Left ventricle myocardium superior (tissue), 1 donor: Measurements from ENCODE around the gene FBRSL1. TPM values are rescaled to one million over a fixed set of nuclear protein-coding genes. Genes with fewer than 3 reads are reported as not detected.

Source experiments
- ATAC-seq: fragments of 200-7000 bp; cut with Tn5 transposase; one replicate; pipeline ENCODE4 v1.9.1; 2020; ENCODE audit warnings: mild to moderate bottlenecking, moderate library complexity
- DNase-seq: peaks from one replicate; pipeline ENCODE4 v3.0.0-alpha.2; 2020
- intact Hi-C: fragments of 100-400 bp; cut with micrococcal nuclease; formaldehyde crosslinking; loops from one replicate; pipeline ENCODE4 v1.11.0; 2022
- total RNA-seq: library from RNA; stranded (reverse); fragmentation: NEBNext Ultra II Directional; extraction: Animal tissue kit (Norgen Biotek cat#: 25700); gene quantifications from one replicate; pipeline ENCODE4 v1.2.1, GENCODE V29; 2021
- donor health status: DM: no; HTN: yes; CAD: no; lungs with severe emphysema.

FBRSL1 gene
- total RNA-seq, 1 donor from 2014 or later: 68.0 TPM

DNA sequence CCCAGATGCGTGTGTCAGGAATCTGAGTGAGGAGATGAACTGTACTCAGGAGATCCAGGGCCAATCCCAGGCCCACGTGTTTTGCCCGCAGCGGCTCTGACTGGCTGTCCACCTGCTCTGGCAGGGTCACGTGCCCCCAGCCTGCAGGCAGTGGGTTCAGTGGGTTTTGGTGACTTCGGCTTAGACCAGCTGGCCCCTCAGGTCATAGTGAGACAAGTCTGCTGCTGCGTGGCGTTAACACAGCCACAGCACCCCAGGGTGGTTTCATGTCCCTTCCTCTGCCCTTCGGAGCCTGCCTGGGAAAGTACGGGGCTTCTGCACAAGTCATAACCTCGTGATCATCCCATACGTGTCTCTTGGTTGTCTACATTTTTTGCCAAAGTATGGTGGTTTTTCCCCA, 2.6 kb downstream of the FBRSL1 start:
- intact Hi-C loops: no loop called here
- DNase-seq (peak; percentile 32), ATAC-seq (no peak)

DNA sequence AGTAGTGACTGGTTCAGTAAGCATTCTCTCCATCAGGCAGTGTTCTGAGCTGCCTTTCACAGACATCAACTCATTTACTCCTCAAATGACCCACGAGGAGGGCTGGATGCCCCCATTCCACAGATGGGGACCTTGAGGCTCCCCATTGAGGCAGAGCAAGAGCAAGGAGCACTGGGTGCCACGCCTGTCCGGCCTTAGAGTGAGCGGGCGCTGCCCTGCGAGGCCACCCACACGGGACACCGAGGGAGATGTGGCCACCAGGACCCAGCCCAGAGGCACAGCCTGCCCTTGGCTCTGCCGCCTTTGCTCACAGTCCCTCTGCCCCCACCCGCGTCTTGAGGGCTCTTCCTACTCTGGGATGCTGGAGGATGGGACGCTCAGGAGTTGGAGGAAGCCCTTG, 3.0 kb downstream of the FBRSL1 start:
- intact Hi-C loops: no loop called here
- DNase-seq: no peak
- no peak for ATAC-seq

DNA sequence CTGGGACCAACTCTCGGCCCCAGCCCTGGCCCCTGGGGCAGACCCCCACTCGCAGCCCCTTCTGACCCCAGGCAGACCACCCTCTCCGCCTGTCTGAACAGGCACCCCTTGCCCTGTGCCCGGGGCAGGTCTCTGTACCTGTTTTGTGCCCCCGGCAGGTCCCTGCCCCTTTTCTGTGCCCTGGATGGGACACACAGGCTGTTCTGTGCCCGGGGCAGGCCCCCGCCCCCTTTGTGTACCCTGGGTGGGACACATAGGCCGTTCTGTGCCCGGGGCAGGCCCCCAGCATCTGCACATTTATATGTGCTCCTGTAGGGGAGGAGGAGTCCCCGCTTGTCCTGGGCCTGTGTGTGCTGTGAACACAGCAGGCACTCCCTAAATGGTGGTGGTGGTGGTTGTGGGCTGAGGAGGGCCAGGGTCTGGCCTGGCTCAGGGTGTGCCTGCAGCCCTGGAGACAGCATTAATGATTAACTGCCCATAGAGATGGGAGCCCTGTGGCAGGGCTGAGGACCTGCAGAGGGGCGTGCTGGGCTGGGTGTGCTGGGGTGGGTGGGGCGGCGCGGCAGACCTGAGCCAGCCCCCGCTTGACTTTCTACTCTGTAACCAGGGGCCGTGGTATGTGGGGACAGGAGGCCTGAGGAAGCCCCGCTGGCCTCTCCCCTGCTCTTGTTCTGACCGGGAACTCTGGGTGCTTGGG, 3.7 kb downstream of the FBRSL1 start:
- intact Hi-C loops: no loop called here
- ATAC-seq (no peak), DNase-seq (no peak)

DNA sequence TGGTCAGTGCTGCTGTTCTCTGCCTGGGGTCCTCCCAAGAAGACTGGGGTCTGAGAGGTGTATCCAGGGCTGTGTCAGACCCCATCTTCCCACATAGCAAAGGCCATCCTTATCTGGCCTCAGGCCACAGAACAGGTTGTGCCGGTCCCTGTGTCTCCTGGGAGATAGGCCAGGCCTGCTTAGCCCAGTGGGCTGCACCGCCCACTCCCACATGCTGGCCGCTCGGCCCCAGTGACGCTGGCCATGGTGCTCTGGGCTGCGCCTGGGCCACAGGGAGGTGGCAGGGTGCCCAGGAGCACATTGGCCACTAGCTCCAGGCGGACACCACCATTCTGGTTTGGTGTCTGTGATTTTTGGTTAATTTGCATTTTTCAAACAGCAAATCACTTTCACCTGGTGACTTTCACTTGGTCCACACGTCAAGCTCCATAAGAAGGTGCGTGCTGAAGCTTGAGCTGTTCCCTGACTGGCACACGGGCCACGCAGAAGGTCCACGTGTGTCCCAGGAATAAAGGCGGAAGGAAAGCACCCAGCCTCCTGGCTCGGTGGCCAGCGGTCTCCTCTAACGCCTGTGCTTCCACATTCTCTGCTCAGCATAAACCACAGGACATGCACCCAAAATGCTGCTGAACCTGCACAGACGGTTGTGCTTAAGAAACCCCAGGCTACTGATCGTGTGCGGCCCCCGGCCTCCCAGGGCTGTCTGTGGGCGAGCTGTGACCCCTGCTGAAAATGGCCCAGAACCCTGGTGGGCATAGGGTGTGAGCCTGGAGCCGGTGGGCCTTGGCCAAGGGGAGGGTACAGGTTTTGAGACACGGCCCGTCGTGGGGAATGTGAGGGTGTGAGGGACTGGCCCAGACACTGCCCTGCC, 4.6 kb downstream of the FBRSL1 start:
- intact Hi-C loops: no loop called here
- ATAC-seq (peak; percentile 28), DNase-seq (peak; percentile 70)

DNA sequence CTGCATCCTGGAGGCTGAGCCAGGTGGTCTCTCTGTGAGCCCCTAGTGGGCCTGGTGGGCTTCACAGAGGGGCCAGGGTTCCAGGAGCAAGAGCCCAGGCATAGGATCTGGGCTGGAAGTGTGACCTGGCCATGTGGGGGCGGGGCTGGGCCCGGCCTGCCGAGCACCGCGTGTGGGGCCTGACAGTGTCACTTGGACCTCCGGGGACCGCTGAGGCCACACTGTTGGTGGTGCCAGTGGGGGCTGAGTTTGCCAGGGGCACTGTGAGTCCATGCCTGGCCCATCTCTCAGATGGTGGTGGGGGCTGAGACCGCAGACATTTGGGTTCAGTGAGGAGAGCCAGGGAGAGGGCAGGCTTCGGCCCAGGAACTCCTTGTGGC, 5.2 kb downstream of the FBRSL1 start:
- intact Hi-C loops: no loop called here
- ATAC-seq: no peak
- DNase-seq: no peak

DNA sequence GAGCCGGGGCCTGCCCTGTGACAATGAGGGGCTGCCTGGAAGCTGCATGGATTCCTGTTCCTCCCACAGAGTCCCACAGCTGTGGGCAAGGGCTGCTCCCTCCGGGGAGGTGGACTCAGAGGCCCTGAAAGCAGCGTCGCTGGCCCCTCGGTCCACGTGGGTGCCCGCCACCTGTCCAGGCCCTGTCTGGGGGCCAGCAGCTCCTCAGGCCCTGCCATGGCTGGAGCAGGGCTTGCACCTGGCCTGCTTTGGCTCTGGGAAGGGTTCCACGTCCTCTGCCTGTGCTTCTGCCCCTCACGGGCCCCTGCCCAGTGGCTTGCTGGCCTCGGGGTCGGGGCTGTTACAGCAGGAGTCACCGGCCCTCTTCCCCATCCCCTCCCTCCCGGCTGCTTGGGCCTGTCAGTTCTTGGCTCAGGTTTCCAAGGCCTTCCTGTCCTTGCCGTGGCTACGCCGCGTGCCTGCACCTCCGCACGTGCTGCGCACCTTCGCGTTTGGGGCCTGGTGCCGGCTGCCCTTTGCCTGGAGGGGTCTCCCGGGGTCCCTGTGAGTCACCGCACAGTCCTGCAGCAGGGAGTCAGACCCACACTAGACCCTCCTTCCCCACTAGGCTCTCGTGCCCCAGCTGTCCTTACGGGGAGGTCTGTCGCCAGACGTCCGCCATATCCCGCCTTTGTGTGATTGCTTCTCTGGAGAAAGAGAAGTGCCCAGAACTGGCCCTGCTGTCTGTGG, 5.8 kb downstream of the FBRSL1 start:
- ATAC-seq: no peak
- intact Hi-C loops: no loop called here
- DNase-seq: no peak

DNA sequence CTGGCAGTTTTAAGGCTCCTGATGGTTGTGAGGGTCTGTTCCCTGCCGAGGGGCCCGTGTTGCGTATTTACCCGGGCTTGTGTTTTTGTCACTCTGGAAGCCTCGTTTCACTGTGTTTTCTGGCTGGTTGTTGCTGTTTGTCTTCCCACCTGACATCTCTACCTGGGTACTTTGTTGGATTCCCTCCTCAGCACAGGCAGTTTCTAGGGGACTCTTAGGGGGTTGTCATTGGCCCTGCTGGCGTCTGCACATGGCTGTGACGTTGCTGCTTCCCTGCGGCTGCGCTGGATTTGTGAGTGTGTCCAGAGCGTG, 6.4 kb downstream of the FBRSL1 start:
- no peak for DNase-seq
- no peak for ATAC-seq
- intact Hi-C loops: no loop called here

DNA sequence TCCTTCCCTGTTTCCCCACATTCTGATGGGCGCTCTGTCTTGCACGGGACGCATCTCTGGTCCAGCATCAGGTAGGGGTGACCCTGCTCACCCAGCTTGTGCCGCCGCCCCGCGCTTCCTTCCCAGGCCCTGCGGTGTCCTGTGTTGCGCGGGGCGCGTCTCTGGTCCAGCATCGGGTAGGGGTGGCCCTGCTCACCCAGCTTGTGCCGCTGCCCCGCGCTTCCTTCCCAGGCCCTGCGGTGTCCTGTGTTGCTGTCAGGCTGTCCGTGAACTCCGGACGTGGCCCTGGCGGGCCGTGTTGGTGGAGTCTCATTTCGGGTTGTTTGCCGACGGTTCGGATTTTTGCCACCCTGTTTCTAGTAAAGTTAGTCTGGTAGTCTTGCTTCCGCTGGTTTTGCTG, 6.8 kb downstream of the FBRSL1 start:
- intact Hi-C loops: no loop called here
- no peak for DNase-seq
- no peak for ATAC-seq

DNA sequence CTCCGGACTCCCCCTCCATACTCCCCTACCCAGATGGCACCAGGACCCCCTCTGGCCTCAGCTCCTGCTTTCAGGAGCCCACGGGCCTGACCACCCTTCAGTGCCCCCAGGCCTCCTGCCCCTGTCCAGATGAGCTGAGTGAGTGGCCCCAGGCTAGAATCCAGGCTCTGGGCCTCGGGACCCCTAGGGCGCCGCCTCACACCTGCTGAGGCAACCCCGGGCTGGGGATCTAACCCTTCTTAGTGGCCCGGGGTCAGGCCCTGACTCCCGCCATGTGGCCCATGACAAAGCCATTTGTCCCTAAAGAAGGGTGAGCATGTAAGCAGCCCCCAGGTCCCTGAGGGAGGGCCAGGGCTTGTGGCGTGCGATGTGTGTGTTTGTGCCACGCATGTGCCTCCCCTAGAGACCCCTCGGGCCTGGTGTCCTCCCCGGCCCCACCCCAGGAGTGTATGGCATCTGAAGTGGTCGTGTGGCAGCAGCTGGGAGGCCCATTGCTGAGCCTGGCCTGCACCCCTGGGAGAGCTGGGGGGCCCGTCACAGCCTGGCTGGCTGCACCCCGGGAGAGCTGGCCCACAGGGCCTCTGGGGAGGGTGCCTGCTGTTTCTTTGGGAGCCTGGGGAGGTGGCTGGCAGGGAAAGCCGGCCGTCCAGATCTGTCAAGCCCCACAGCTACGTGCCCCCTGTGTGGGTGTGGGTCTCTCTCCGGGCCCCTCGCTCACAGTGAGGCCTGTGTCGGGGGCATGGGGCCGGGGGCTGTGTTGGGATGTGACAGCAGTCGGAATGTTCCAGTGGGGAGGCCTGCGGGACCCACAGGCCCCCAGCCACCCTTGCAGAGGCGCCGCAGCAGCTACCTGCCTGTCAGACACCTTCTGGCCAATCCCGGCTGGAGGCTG, 7.8 kb downstream of the FBRSL1 start:
- intact Hi-C loops: no loop called here
- ATAC-seq: no peak

DNA sequence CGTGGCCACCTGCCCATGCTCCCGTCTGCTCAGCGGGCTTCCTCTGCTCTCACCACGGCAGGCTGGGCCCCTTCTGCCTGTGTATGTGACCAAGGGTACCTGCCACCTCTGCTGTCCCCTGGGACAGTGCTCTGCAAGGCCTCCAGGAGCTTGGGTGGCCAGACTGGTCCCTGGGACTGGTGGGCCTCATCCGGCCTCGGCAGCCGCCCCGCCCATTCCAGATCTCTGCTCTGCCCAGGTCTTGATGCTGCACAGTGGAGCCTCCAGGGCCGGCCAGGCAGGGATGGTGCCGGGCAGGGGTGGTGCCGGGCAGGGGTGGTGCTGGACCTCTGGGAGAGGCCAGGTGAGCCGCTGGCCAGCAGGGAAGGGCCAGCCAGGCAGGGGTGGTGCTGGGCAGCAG, 9.0 kb downstream of the FBRSL1 start:
- DNase-seq (no peak), ATAC-seq (no peak)
- intact Hi-C loops: no loop called here

More for the DNA sequence above, 7.8 kb downstream of the FBRSL1 start:
- no peak for DNase-seq

DNA sequence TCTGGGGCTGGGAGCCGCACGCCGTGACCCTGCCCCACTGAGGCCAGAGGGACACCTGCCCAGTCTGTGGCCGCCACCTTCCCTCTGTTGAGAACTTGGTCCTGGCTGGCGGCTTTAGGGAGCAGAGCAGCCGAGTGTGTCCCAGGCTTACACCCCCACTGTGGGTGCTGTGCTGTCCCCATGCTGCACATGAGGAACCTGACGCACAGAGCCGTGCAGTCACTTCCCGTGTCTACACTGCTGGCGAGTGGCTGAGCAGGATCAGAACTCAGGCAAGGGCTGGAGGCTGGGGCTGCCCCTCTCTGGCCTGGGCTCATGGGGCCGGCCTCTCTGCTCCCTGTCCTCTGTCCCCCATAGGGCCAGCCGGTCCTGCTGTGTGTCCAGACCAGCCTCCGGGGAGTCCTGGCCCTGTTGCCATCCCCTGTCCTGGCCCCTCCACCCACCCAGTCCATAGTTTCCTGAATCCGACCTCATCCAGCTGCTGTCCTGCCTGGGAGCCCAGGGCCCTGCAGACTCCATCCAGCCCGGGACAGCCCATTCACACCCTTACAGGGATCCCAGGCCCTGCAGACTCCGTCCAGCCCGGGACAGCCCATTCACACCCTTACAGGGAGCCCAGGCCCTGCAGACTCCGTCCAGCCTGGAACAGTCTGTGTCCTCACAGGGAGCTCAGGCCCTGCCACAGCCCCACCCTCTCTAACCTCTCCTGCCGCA, 10.3 kb downstream of the FBRSL1 start:
- DNase-seq (no peak), ATAC-seq (peak; percentile 8)
- intact Hi-C loops: no loop called here

DNA sequence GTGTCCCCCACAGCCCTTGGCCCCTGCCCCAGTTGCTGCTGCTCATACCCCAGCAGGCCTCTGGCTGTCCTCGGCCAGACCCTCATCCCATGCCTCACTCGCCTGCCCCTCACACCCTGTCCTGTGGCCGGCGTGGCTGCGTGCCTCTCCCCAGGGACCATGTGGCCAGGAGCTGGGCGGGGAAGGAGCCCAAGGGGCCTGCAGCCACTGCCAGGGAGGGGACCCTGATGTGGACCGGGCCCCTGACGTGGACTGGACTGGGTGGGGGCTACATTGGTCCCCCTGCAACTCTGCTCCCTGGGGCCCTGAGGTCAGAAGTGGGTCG, 10.9 kb downstream of the FBRSL1 start:
- DNase-seq: no peak
- no peak for ATAC-seq
- intact Hi-C loops: no loop called here

DNA sequence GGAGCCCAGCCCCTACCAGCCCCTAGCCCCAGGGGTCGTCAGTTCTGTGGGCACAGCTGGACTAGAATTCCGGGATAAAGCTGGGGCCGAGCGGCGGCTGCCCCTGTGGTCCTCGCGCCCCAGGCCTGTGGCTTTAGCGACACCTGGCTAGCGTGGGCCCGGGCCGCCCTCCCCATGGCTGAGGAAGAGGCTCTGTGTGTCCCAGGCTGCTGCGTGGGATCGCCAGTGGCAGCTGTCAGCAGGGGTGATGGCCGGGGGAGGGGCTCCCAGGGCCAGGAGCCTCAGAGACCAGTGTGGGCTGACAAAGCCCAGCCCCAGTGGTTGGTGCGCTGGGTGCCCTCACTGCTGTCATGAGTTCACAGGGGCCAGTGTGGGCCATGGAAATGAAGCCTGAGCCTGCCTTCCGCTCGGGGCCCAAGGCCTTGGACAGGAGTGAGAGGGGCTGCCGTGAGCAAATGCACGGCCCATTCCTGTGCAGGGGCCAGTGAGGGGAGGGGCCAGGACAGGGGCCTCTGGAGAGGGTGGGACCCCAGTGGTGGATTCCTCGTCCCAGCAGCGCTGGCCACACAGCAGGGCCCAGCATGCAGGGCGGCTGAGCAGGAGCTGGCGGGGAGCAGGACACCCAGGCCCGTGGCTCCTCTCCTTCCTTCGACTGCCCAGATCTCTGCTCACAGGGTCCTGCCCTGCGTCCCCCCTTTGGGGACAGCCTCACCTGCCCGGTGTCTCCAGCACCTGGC, 11.4 kb downstream of the FBRSL1 start:
- DNase-seq (no peak), ATAC-seq (peak; percentile 10)
- intact Hi-C loops: no loop called here

DNA sequence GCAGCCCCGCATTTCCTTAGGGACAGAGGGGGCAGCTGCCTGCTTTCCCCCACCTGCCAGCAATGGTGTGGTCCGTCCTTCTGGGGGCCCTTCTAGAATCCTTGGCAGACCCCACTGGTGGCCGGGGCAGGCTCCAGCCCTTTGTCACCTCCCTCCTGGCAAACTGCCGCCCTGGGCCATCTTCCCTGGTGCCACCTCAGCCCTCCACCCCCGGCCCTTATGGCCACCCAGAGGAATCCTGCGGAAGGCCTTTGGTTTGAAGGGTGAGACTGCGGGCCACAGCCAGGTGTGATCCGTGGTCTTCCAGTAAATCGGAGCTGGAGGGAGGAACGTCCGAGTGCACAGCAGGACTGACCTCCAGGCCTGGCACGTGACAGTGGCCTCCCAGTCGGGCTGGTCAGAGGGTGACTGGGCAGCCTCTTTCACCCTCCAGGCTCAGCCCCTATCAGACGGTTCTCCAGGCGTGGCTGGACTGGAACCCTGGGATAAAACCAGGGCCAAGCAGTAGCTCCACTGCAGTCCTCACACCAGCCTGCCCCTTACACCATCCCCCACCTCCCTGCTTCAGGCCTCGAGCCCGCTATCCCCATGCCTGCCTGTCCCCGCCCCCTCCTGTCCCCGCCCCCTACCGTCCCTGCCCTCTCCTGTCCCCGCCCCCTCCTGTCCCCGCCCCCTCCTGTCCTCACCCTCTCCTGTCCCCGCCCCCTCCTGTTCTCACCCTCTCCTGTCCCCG, 12.4 kb downstream of the FBRSL1 start:
- no peak for ATAC-seq
- intact Hi-C loops: no loop called here
- DNase-seq: no peak

DNA sequence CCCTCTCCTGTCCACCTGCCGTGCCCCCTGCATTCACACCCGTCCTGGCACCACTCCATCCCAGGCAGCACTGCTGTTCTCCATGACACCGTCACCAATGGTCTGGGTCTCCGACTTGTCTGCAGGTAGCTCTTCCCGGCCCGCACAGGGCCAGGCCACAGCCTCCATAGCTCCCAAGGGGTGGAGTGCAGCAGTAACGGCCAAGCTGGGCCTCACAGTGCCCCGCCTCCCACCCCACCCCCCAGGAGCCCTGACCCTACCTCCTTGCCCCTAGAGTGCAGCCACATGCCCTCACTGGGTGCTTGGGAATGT, 12.9 kb downstream of the FBRSL1 start:
- no peak for ATAC-seq
- intact Hi-C loops: no loop called here
- DNase-seq: no peak

DNA sequence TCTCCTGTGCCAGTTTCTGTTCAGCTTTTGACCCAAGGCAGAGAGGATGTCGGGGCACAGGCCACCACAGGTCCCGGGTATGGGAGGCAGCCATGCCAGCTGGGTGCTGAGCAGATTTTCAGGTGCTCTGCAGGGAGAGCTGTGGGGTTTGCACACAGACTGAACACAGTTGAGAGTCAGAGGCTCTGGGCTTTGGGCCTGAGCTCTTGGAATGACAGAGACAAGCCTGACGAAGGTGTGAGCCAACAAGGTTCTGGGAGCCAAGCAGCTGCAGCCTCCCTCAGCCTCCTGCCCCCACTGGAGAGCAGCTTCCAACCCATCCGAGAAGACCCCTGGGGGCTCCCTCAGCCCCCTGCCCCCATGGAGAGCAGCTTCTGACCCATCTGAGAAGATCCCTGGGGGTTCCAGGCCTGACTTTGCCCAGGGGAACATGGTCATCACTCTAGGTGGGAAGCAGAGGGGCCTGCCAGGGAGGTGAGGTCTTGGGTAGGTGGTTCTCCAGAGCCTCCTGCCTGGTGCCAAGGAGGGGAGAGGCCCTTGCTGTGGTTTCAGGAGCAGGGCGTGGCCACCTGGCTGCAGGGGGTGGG, 13.8 kb downstream of the FBRSL1 start:
- intact Hi-C loops: no loop called here
- no peak for DNase-seq
- no peak for ATAC-seq

DNA sequence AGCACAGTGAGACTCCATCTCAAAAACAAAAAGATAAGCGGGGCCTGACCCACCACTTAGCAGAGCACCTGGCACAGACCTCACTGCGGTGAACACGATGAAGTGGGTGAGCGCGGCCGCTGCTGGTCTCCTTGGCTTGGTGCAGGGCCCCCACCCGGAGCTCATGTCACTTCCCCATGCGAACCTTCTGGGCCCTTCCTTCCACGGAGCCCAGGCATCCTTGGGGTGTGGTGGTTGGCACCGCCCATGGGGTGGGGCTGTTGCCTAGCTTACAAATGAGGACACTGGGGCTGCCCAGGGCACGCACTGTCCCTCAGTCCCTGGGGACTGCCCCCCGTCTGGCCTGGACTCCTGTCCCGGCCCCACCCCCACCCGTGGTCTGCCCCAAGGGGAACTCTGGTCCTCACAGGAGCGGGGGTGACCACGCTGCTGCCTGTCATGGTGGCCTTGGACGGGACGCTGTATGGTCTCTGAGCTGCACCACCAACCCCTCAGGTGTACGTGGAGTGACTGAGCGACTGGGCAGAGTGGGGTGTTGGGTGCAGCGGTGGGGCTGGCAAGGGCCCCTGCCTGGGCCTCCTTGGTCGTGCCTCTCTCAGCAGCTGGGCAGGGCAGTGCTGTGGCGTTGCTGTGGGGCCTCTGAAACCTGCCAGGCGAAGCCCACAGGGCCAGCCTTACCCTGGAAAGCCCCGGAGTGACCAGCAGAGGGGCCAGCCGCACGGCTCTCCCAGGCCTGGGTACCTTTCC, 15.3 kb downstream of the FBRSL1 start:
- peak; percentile 61 for DNase-seq
- intact Hi-C loops: no loop called here
- ATAC-seq: no peak
